SJSA1 (cell line): ENCODE data around the gene PTPRM. TPM values are rescaled to one million over a fixed set of nuclear protein-coding genes. Genes with fewer than 3 reads are reported as not detected.

Experiments
- DNase-seq, 2 experiments: peaks; one replicate each; pipeline ENCODE4 v3.0.0-alpha.2; 2015 to 2020; ENCODE audit warnings: low spot score in 2 of 2, low read depth in 1 of 2
- H3K27ac ChIP-seq: fragments of 250-450 bp; sonication (Bioruptor Pico); 2 replicates; pipeline ENCODE4 v1.5.1; 2020; ENCODE audit warnings: mild to moderate bottlenecking, moderate library complexity
- H3K27me3 ChIP-seq: fragments of 250-450 bp; sonication (Bioruptor Pico); replicated peaks from 2 replicates; pipeline ENCODE4 v1.5.1; 2020; ENCODE audit warnings: mild to moderate bottlenecking, moderate library complexity
- H3K36me3 ChIP-seq: fragments of 250-450 bp; sonication (Bioruptor Pico); 2 replicates; pipeline ENCODE4 v1.5.1; 2020; ENCODE audit warnings: mild to moderate bottlenecking
- H3K4me1 ChIP-seq: fragments of 250-450 bp; sonication (Bioruptor Pico); replicated peaks from 2 replicates; pipeline ENCODE4 v1.6.1; 2021; ENCODE audit warnings: mild to moderate bottlenecking
- H3K4me3 ChIP-seq: fragments of 250-450 bp; sonication (Bioruptor Pico); 2 replicates; pipeline ENCODE4 v1.5.1; 2020; ENCODE audit warnings: mild to moderate bottlenecking
- H3K9me3 ChIP-seq: fragments of 250-450 bp; sonication (Bioruptor Pico); replicated peaks from 2 replicates; pipeline ENCODE4 v1.5.1; 2020; ENCODE audit warnings: mild to moderate bottlenecking
- total RNA-seq: library from RNA; depleted of rRNA; stranded (reverse); fragments of >200 nt; shearing (Covaris generic); gene quantifications from 2 replicates; pipeline ENCODE4 v1.2.3, GENCODE V29; 2014

PTPRM gene
- total RNA-seq, 1 experiment from 2014 or later, result 68.3 TPM

DNA sequence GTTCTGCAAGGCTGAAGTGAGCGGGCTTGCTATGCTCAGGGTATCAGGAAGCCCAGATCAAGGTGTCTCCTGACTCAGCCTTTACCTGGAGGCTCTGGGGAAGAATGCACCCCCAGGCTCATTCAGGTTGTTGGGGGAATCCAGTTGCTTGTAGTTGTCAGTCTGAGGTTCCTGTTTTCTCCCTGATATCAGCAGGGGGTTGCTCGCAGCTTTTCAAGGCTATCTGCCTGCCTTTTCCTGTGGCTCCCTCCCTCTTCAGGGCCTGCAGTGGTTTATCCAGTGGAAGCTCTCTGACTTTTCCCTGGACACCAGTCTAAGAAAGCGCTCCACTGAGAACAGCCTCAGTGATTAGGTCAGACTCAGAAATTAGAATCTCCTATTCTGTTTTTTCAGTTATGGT lies 116.6 kb downstream of the PTPRM start:
- Histone ChIP-seq H3K27ac (no peak overlapping the region), H3K36me3 (no peaks in the 10 kb centered on the region), H3K9me3 (no peaks in the 10 kb centered on the region), H3K4me1 (peaks cover 3% of the 10 kb centered on the region; the same call in 1 of the 2 replicates), H3K4me3 (no peak overlapping the region), H3K27me3 (no peaks in the 10 kb centered on the region)
- DNase-seq, result no peak

DNA sequence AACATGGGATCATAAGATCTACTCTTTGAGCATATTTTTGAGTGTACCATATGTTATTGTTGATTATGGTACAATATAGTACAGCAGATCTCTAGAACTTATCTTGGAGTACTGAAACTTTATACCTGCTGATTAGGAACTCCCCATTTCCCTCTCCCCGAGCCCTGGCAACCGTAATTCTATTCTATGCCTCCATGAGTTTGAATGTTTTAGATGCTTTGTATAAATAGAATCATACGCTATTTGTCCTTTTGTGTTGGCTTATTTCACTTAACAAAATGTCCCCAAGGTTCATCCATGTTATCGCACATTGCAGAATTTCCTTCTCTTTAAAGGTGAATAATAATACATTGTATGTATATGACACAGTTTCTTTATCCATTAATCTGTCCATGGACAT lies 117.2 kb downstream of the PTPRM start:
- H3K4me1 ChIP-seq, result peaks cover 3% of the 10 kb centered on the region; the same call in 1 of the 2 replicates
- H3K27ac ChIP-seq, result no peak overlapping the region
- H3K4me3 ChIP-seq, result no peak overlapping the region
- no peaks in the 10 kb centered on the region for H3K36me3 ChIP-seq
- H3K9me3 ChIP-seq, result no peaks in the 10 kb centered on the region
- H3K27me3 ChIP-seq, result no peaks in the 10 kb centered on the region
- no peak for DNase-seq

DNA sequence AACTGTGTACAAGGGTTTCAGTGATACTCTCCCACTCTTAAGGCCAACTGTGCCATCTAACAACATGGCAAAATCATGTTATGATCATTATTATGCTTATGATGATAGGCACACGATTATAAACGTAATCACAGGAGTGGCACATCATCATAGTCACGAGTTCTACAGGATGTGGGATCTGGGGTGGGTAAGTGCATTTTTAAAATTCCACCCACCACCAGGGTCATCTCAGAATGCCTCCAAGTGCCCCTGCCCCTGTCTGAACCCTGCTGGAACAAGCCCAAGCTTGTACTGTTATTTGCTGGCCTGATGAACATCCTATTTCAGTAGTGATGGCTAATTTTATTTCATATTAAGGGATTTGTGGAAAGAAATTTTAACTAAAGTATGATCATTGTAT lies 117.8 kb downstream of the PTPRM start:
- Histone ChIP-seq H3K36me3 (no peaks in the 10 kb centered on the region), H3K4me3 (no peak overlapping the region), H3K27ac (no peak overlapping the region), H3K27me3 (no peaks in the 10 kb centered on the region), H3K4me1 (peaks cover 3% of the 10 kb centered on the region; the same call in 1 of the 2 replicates), H3K9me3 (no peaks in the 10 kb centered on the region)
- DNase-seq, result no peak

DNA sequence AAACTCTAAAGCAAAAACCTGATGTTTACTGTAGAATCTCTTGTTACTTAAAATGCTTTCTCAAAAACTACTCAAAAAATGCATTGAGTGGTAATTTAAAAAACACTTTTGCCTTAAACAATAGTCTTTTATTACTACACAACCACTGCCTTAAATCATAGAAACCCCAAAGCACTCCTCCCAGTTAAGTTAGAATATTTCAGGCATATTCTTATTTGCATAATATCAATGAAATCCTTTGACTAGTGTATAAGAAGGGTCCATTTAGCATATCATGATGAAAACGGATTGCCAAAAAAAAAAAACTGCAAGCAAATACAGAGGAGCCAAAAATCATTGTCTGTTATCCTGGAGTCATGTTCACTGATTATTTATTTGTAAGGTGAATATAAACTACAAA lies 119.2 kb downstream of the PTPRM start:
- no peak overlapping the region for H3K27ac ChIP-seq
- no peaks in the 10 kb centered on the region for H3K9me3 ChIP-seq
- no peak for DNase-seq
- H3K4me3 ChIP-seq, result no peak overlapping the region
- no peaks in the 10 kb centered on the region for H3K27me3 ChIP-seq
- H3K4me1 ChIP-seq, result peaks cover 3% of the 10 kb centered on the region; the same call in 1 of the 2 replicates
- no peaks in the 10 kb centered on the region for H3K36me3 ChIP-seq

DNA sequence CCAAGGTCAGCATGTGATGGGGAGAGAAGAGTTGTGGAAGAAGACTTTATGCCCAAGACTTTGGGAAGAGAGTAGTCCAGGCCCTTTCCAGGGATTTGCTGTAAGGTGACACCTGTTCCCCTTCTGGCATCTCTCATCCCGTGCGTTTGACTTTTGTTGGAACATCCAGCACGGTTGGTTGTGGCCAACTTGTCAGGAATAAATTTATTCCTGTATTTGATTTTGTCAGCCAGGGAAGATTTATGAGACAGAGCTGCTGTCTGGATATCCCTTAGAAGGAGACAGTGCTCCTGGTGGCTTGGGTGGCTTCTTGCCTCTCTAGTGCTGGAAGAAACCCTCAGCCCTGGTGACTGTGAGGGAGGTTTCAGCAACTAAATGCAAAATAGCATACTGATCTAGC lies 121.5 kb downstream of the PTPRM start:
- H3K36me3 ChIP-seq, result no peaks in the 10 kb centered on the region
- no peak overlapping the region for H3K4me3 ChIP-seq
- H3K4me1 ChIP-seq, result peaks cover 3% of the 10 kb centered on the region; the same call in 1 of the 2 replicates
- no peak overlapping the region for H3K27ac ChIP-seq
- no peak for DNase-seq
- H3K9me3 ChIP-seq, result no peaks in the 10 kb centered on the region
- no peaks in the 10 kb centered on the region for H3K27me3 ChIP-seq

DNA sequence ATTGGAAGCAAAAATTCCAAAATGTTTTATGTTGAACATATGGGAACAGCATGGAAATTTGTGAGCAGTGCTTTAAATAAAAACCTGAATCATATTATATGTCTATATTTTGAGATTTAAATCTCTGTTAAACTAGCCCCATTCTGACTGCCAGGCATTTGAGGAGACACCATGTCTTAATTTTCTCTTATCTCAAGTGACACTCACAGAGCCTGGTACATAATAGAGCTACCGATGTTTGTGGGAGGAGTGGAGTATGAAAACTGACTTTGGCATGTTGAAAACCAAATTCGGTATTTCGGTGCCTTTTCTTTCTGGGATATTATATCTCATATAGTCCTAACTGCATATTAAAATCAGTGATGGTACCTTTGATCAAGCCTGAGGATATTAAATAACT lies 124.1 kb downstream of the PTPRM start:
- no peak for DNase-seq
- Histone ChIP-seq H3K36me3 (no peaks in the 10 kb centered on the region), H3K4me3 (no peak overlapping the region), H3K9me3 (no peaks in the 10 kb centered on the region), H3K27ac (no peak overlapping the region), H3K4me1 (no peaks in the 10 kb centered on the region), H3K27me3 (no peaks in the 10 kb centered on the region)

DNA sequence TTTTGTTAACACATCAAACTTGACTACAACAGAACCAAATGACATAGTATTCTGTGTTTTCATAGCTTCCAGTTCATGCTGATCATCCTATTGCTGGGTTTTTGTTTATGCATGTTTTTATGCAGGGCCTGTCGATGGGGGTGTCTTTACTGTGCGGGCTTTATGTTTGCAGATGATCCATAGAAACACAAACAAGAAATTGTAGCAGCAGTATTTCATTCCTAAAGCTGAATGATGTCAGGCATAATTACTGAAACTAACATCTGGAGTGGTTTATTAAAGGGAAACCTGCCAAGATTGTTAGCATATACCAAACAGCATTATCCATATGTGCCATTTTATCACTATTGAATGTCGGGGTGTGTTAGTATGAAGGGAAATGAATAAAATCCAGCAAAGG lies 129.7 kb downstream of the PTPRM start:
- H3K27ac ChIP-seq, result no peak overlapping the region
- DNase-seq, result no peak
- no peak overlapping the region for H3K4me3 ChIP-seq
- no peaks in the 10 kb centered on the region for H3K4me1 ChIP-seq
- no peaks in the 10 kb centered on the region for H3K36me3 ChIP-seq
- no peaks in the 10 kb centered on the region for H3K9me3 ChIP-seq
- no peaks in the 10 kb centered on the region for H3K27me3 ChIP-seq

DNA sequence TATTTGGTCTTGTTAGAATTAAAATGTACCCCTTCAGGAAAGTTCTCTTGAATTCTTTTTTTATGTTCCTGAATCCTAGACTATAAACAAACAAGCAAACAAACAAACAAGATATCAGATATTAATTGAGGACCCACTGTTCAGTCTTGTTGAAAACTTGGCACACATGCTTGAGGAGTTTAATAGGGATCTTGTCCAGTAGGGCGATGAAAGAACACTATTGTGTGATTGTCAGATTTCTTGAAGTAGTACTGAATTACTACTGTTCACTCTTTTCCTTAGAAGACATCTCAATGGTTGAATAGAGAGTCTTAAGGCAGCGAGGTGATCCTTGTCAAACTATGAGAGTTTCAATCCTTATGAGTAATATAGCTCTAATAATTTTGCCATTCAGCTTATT lies 130.2 kb downstream of the PTPRM start:
- no peak for DNase-seq
- H3K4me1 ChIP-seq, result no peaks in the 10 kb centered on the region

DNA sequence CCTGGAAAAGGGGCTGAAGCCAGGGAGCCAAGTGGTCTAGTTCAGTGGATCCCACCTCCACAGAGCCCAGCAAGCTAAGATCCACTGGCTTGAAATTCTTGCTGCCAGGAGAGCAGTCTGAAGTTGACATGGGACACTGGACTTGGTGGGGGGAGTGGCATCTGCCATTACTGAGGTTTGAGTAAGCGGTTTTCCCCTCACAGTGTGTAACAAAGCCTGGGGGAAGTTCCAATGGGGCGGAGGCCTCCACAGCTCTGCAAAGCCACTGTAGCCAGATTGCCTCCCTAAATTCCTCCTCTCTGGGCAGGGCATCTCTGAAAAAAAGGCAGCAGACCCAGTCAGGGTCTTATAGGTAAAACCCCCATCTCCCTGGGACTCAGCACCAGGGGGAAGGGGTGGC lies 144.4 kb downstream of the PTPRM start:
- Histone ChIP-seq H3K4me3 (no peak overlapping the region), H3K4me1 (no peaks in the 10 kb centered on the region), H3K9me3 (no peaks in the 10 kb centered on the region), H3K27me3 (no peaks in the 10 kb centered on the region), H3K36me3 (no peaks in the 10 kb centered on the region), H3K27ac (no peak overlapping the region)
- DNase-seq, result no peak

More for the DNA sequence above, 130.2 kb downstream of the PTPRM start:
- no peaks in the 10 kb centered on the region for H3K36me3 ChIP-seq
- H3K9me3 ChIP-seq, result no peaks in the 10 kb centered on the region
- no peak overlapping the region for H3K27ac ChIP-seq
- H3K4me3 ChIP-seq, result no peak overlapping the region
- no peaks in the 10 kb centered on the region for H3K27me3 ChIP-seq

DNA sequence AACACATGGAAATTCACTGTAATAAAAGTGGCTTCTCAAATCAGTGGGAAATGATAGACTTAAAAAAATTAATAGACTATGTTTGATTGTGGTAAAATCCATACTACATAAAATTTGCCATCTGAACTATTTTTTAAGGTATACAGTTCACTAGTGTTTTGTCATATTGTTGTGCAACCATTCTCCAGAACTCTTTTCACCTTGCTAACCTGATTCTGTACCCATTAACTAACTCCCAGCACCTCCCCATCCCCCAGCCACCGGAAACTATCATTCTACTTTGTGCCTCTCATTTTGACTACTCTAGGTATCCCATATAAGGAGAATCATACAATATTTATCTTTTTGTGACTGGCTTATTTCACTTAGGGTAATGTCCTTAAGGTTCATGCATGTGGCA lies 153.3 kb downstream of the PTPRM start:
- no peaks in the 10 kb centered on the region for H3K4me1 ChIP-seq
- no peaks in the 10 kb centered on the region for H3K9me3 ChIP-seq
- H3K27ac ChIP-seq, result no peak overlapping the region
- H3K27me3 ChIP-seq, result no peaks in the 10 kb centered on the region
- H3K4me3 ChIP-seq, result no peak overlapping the region
- no peaks in the 10 kb centered on the region for H3K36me3 ChIP-seq
- DNase-seq, result no peak

DNA sequence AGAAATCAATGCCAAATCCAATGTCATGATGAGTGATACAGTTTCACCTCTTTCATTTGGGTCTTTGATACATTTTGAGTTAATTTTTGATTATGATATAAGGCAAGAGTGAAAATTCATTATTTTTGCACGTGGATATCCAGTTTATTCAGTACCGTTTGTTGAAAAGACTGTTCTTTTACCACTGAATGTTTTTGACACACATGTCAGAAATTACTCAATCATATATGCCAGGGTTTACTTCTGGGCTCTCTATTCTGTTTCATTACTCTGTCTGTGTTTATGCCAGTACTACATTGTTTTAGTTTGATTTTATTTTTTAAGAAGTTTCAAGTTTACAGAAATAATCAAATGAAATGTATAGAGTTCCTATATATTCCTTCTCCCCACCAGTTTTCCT lies 154.4 kb downstream of the PTPRM start:
- H3K4me3 ChIP-seq, result no peak overlapping the region
- H3K36me3 ChIP-seq, result no peaks in the 10 kb centered on the region
- no peaks in the 10 kb centered on the region for H3K4me1 ChIP-seq
- DNase-seq, result no peak
- no peak overlapping the region for H3K27ac ChIP-seq
- no peaks in the 10 kb centered on the region for H3K27me3 ChIP-seq
- H3K9me3 ChIP-seq, result no peaks in the 10 kb centered on the region

DNA sequence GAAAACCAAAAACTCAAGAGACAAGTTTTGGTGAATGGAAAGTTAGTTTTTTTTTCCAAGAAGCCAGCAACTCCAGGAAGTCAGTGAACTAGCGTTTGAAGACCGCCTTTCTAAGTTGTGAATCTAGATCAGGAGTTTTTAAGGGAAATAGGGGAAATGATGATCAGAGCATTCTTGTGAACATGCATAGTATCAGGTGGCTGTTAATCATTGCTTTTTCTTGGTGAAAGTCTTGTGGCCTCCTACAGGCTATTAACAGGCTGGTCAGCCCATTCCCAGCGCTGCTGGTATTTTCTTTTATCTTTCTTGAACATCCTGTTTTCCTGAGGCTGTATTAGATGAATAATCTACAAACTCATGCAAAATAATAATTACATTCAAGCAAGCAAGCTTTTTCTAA lies 155.8 kb downstream of the PTPRM start:
- Histone ChIP-seq H3K4me1 (no peaks in the 10 kb centered on the region), H3K27me3 (no peaks in the 10 kb centered on the region), H3K9me3 (no peaks in the 10 kb centered on the region), H3K36me3 (no peaks in the 10 kb centered on the region), H3K27ac (no peak overlapping the region), H3K4me3 (no peak overlapping the region)
- no peak for DNase-seq

DNA sequence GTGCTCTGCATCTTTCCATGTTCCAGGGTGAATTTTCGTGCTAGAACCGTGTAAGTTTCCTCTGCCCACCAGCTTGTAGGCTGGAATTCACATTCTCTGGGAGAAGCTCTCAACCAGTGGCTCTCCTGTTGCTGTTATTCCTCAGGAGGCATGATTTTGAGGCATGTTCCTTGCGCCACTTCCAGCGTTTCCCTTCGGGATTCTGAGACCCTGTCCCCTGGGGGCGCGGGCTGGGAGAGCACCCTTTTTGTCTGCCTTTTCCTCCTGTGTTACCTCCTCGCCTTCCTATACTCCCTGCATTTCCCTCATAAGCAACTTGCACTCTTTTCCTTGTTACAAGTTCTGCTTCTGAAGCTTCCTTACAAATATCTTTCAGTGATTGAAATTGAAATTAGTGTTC lies 156.4 kb downstream of the PTPRM start:
- H3K4me1 ChIP-seq, result no peaks in the 10 kb centered on the region
- no peak for DNase-seq
- H3K27me3 ChIP-seq, result no peaks in the 10 kb centered on the region
- no peaks in the 10 kb centered on the region for H3K36me3 ChIP-seq
- no peak overlapping the region for H3K27ac ChIP-seq
- no peak overlapping the region for H3K4me3 ChIP-seq
- no peaks in the 10 kb centered on the region for H3K9me3 ChIP-seq

DNA sequence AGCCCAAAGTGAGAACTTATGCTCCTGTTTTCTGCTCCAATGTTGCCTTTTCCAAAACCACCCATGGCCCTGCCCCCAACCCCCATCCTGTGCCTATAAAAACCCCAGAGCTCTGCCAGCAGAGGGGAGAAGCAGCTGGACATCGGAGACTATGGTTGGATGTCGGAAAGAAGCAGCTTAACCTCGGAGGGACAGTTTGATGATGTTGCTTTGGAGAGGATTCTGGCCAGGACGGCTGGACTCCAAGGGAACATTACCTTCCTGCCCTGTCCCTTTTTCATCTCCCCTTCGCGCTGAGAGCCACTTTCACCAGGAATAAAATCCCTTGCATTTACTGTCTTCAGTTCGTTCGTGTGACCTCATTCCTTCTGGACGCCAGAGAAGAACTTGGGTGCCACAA lies 158.4 kb downstream of the PTPRM start:
- no peak for DNase-seq
- Histone ChIP-seq H3K4me1 (no peaks in the 10 kb centered on the region), H3K36me3 (no peaks in the 10 kb centered on the region), H3K9me3 (no peaks in the 10 kb centered on the region), H3K27me3 (no peaks in the 10 kb centered on the region), H3K4me3 (no peak overlapping the region), H3K27ac (no peak overlapping the region)

DNA sequence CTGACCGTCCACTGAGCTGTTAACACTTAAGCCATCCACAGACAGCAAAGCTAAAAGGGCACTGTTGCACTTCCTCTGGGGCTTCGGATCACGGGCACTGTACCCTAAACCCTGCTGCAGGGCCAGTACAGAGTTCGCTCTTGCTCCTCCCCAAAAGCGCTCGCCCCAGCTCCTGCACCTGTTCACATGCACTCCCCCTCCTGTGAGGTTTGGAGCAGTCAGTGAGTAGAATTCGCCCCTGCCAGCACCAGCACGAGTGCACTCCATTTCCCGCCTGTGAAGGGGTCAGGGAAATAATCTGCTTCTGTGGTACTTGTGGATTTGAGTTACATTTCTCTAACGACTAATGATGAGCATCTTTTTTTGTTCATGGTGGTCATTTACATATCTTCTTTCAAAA lies 158.8 kb downstream of the PTPRM start:
- no peak overlapping the region for H3K27ac ChIP-seq
- no peaks in the 10 kb centered on the region for H3K27me3 ChIP-seq
- no peak for DNase-seq
- no peaks in the 10 kb centered on the region for H3K4me1 ChIP-seq
- no peaks in the 10 kb centered on the region for H3K36me3 ChIP-seq
- H3K9me3 ChIP-seq, result no peaks in the 10 kb centered on the region
- no peak overlapping the region for H3K4me3 ChIP-seq
